Endothelial cell of hepatic sinusoid (primary cell): Measurements from ENCODE around the gene ROGDI.
"Not testable (repeated sequence)": the region's sequence is repeated elsewhere in the genome, so short reads cannot be mapped to it uniquely, and the experiment has no call there.

Source experiments
- in situ Hi-C: cut with HindIII; loops from 2 replicates; pipeline ENCODE4 v1.10.0; 2017; ENCODE audit warnings: low sequenced_read_pairs

Gene ROGDI

DNA sequence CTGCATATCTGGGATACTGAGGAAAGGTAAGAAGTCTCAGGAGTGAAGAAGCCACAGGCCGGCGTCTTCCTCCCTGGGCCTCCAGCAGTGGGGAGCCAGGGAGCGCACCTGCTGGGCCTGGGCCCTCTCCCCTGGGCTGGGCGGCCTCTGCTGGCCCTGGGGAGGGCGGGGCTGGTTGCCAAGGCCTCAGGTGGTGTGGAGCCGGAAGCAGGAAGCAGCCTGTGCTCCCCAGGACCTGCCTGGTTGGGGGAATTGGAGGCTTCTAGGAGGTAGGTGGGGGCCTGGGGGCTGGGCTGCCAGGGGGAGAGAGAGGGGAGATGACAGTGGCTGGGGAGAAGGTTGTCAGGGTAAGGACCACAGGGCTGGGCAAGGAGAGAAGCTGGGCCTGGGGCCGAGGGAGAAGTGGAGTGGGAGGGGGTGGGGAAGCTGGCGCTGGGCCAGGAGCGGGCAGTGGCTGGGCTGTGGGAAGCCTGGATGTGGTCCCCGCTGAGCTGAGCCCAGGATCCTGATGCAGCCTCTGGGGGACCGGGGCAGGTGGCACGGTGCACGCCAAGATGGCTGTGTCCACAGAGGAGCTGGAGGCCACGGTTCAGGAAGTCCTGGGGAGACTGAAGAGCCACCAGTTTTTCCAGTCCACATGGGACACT lies 7.1 kb downstream of the ROGDI start, which contains the start of gene SMIM22:
TSS of gene SMIM22 (plus strand) at position 189 of the 647 bp plus-strand sequence. CDS start at position 555, 366 bp downstream.
- in situ Hi-C loops = no loop called here

DNA sequence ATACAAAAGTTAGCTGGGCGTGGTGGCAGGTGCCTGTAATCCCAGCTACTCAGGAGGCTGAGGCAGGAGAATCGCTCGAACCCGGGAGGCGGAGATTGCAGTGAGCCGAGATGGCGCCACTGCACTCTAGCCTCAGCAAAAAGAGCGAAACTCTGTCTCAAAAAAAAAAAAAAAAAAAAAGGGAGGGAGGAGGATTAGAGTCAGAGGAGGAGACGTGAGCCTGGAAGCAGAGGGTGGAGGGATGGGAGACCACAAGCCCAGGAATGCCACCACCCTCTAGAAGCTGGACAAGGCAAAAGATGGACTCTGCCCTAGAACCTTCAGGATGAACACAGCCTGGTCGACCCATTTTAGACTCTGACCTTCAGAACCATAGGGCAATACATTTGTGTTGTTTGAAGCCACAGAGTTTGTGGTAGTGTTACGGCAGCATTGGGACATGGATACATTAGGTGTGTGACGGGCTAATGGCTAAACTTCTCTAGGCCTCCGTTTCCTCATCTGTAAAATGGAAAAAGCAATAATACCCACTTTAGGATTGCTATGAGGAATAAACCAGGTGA lies 9.4 kb downstream of the ROGDI start:
- in situ Hi-C loops = no loop called here

DNA sequence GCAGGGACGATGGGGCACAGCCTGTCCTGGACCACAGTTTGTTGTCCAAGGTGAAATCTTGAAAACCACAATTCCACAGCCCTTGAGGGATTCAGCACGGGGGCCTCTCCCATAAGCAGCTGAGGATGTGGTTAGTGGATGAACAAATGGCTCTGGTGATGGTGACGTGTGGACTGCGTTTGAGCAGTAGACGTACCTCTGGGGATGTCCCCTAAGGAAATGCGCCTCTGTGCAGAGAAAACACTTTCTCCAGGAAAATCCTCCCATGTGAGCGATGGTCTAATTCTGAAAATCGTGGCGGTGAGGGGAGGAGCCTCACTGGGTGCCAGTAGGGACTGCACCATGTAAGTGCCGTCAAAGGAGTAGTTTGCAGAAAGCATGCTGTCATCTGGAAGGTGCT lies 11.6 kb downstream of the ROGDI start:
- in situ Hi-C loops = no loop called here

DNA sequence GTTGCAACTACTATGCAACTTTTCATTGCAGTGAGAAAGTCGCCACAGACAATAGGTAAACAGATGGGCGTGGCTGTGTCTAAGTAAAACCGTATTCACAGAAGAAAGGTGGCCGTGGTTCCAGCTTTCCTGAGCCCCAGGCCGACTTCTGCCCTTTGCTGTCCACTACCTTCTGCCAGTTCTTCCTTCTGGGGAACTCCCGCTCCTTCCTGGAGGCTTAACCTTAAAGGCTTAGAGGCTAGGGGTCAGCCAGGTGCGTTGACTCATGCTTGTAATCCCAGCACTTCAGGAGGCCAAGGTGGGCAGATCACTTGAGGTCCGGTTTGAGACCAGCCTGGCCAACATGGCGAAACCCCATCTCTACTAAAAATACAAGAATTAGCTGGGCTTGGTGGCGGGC lies 12.2 kb downstream of the ROGDI start:
- in situ Hi-C loops = no loop called here

DNA sequence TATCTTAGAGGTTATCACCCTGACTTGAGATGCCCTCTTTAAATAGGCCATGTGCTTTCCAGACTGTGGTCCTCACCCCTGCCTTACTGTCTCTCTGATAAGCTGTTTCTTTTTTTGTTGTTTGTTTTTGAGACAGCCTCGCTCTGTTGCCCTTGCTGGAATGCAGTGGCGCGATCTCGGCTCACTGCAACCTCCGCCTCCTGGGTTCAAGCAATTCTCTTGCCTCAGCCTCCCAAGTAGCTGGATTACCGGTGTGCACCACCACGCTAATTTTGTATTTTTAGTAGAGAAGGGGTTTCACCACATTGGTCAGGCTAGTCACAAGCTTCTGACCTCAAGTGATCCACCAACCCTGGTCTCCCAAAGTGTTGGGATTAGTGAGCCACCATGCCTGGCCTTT lies 13.5 kb downstream of the ROGDI start:
- in situ Hi-C loops = no loop called here

DNA sequence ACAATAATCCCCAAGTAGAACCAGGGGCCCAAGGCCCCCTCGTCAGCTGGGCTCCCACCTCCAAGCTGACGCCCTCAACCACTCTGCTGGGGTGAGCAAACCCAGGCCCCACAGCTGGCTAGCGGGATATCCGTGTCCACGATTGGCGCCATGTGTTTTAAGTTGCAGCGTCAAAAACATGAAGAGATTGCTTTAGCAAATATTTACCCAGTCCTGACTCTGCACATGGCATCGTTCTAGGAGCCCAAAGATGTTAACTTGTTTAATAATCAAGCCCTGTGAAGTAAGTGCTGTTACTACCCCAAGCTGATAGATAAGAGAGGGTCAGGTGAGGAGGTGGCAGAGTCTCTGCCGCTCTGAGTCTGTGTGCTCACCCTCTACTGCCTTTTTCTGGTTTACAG lies 13.9 kb downstream of the ROGDI start:
- in situ Hi-C loops = no loop called here

DNA sequence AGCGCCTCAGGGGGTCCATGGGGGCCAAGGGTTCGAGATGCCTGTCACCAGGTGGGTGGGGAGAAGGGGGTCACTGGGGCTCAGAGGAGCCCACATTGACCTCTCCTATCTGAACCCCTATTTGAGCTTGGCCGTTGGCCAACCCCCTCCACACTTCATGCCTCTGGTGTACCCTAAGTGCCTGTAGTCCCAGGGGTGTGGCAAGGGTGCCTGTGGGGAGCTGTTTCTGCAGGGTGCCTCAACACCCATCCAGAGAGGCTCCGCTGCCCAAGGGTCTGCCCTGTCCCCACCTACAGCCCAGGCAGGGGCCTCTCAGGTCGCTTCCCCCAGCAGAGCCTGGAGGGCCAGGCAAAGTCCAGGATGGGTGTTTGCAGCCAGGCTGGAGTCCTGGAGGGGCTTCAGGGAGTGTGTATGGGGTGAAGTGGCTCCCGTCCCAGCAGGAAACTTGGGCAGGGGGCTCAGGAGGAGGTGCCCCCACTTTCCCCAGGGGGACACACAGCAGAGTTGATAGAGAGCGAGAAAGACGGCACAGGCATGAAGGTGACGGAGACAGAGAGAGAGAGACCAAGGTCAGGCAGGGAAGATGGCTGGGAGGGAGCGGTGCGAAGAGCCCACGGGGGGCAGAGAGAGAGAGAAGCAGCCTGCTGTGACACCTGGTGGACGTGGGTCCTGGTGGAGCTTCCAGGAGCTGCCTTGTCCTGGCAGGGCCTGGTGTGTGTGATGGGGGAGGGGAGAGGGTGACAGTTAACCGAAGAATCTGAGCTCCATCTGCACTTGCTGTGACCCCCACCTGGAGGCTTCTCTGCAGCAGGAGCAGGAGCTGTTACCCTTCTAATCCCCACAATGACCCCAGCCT lies 14.6 kb downstream of the ROGDI start, which contains the start of gene SEPTIN12:
TSS of gene SEPTIN12 (minus strand) at position 719 of the 856 bp plus-strand sequence. CDS start at position 19, 700 bp downstream.
- in situ Hi-C loops = no loop called here

DNA sequence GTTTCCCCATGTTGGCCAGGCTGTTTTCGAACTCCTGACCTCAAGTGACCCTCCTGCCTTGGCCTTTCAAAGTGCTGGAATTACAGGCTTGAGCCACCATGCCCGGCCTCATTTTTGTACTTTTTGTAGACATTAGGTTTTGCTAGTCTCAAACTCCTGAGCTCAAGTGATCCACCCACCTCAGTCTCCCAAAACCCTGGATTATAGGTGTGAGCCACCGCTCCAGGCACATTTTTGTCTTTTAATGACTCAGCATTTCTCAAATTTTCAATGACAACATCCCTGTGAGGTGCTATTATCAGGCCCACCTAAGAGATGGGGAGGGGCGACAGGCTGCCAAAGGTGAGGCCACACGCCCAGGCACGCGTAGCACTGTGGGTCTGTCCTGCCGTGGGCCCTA lies 15.4 kb downstream of the ROGDI start:
- in situ Hi-C loops = no loop called here

DNA sequence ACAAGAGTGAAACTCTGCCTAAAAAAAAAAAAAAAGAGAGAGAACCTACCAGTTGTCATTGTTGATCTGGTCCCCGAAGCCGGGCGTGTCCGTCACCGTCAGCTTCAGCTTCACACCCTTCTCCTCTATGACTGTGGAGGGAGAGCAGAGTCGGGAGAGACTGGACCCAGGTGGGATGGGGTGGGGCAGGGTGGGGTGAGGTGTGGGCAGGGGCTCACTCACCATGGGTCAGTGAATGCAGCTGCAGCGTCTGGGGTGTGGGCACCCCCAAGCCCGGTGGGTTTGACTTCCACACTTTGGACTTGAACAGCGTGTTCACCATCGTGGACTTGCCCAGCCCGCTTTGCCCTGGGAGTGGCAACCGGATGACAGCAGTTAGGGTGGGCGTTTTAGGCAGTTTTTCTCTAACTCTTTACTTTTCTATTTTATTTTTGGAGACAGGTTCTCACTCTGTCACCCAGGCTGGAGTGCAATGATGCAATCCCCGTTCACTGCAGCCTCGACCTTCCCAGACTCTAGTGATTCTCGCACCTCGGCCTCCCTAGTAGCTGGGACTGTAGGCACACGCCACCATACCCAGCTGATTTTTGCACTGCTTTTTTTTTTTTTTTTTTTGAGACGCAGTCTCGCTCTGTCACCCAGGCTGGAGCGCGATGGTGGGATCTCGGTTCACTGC lies 16.5 kb downstream of the ROGDI start:
- in situ Hi-C loops = no loop called here

- in situ Hi-C loops = not testable (repeated sequence)
Observed at GRCh38 chr16:4784444-4784987, 17.9 kb downstream of the ROGDI start.

DNA sequence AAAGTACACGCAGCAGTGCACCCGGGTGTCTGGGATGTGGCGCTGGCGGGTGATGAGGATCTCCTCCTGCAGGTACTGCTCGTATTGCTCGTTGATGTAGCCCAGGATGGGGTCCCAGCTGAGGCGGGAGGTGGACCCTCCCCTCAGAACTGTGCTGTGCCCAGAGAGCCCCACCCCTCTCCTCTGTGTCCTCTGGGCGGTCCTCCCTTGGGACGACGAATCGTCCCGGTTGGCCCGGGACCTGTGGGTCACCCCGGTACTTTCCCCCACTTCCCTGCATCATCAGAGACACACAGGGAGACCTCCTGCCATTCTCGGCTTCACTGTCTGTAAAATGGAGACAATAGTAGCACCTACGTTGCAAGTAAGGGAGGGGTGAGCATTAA lies 18.5 kb downstream of the ROGDI start:
- in situ Hi-C loops = no loop called here

DNA sequence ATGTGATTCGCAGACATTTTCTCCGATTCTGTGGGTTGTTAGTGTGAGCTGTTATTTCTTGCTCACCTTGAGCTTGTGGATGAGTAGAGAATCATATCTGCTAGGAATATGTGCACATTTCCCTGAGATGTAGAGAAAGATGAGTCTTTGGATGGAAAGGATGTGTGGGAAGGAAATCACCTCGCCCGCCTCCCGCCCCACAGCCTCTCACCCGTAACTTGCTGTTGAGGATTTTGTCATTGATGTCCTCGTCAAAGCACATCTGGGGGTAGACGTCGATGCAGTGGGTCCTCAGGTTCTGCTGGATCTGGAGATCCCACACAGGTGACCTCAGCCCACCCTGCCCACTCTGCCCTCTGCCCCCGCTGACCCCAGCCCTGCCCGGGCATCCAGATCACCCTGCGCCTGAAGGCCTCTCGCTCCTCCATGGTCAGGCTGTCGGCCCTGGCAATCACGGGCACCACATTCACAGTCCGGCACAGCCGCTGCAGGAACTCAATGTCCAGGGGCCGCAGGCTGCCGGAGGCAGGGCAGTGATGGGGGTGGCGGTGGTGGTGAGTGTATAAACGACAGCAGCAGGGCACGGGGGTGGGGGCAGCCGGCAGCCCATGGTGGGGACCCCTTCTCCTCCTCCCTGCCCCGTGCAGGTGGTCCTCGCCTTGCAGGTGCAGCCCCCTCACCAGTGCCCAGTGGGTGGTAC lies 19.0 kb downstream of the ROGDI start:
- in situ Hi-C loops = no loop called here

GRCh38 chr16:4780235-4780634 lies 22.2 kb downstream of the ROGDI start:
- in situ Hi-C loops = no loop called here

GRCh38 chr16:4778050-4778392 lies 24.4 kb downstream of the ROGDI start:
- in situ Hi-C loops = no loop called here

DNA sequence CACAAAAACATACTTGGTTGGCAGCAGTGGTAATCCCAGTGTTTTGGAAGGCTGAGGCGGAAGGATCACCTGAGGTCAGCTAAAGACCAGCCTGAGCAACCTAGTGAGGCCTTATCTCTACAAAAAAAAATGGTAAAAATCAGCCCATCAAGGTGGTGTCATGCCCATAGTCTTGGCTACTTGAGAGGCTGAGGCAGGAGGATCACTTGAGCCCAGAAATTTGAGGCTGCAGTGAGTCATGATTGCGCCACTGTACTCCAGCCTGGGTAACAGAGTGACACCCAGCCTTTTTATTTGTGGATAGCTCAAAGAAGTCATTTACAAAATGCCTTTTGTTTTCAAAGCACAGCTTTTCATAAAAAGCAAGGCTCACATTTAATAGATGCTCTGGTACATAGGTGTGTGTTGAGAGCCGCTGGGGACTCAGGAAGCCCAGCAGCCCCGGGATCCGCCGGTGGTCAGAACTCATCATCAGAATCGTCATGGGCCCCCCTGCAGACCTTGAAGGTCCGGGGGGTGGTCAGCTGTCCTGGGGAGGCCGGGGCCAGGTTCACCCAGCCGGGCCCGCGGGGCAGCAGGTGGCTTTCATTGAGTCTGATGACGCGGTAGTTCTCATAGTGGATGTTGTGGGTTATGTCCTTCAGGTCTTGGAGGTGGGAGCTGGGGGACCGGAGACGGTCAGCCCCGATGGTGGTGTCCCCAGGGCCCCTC lies 24.9 kb downstream of the ROGDI start:
- in situ Hi-C loops = no loop called here

DNA sequence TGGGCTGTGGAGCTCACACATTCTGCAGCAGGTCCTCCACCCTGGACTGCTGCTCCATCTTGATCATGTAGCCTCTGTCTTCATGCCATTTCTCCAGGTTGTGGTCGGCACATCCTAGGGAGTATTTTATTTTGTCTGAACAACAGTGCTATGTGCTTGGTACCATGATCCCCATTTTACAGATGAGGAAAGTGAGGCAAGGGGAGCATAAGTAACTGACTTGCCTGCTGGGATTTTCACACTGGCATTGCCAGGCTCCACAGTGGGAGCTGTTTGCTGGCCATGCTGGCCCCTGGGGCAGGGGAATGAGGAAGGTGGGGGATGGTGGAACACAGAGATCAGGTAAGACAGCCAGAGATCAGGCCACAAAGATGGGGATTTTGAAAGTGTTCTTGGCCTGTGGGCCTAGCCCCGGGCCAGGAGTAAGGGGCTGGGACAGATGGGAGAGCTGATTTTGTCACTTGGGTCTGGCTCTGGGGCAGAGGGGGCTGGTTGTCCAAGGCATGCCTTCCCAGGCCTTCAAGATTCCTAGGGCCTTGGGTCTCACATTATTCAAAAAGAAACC lies 26.2 kb downstream of the ROGDI start:
- in situ Hi-C loops = no loop called here

DNA sequence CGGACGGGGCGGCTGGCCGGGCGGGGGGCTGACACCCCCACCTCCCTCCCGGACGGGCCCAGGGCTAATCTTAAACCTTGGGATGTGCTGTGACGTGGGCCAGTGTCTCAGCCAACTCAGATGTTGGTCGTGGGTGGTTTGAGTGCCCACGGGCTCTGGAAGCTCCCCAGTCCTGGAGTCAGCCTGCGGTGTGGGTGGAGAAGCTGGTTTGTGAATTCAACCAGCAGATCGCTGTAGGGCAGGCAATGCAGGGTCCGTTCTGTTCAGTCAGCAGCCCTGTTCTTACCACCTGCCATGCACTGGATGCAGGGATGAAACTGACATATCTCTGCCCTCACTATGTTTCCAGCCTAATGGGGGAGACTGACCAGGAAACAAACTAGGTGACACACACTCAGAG lies 27.4 kb downstream of the ROGDI start:
- in situ Hi-C loops = no loop called here

- in situ Hi-C loops = no loop called here
Observed at GRCh38 chr16:4772351-4772750, 30.1 kb downstream of the ROGDI start.

DNA sequence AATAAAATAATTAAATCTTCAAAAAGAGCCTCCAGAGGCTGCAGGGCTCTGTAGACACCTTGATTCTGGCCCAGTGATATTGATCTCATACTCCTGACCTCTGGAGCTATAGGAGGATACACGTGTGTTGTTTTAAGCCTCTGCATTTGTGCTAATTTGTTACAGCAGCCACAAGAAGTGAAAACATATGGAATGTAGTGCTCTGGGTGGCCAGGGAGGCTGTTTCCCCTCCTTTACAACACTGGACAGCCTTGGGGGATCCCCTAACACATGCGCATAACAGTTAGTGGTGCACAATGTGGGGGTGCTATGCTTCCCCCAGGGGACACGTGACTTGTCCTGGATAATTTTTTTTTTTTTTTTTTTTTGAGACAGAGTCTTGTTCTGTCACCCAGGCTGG lies 30.8 kb downstream of the ROGDI start:
- in situ Hi-C loops = no loop called here

GRCh38 chr16:4769306-4769638 lies 33.2 kb downstream of the ROGDI start:
- in situ Hi-C loops = loop anchor here (5.0 kb wide), 1 partner anchor 63 kb away; no protein-coding TSS in a partner anchor
